GM18909 (cell line): ENCODE measurements around the gene SMIM8.
"Not testable (repeated sequence)": the region's sequence is repeated elsewhere in the genome, so short reads cannot be mapped to it uniquely, and the experiment has no call there.

Experiments used
- ATAC-seq: cut with Tn5 transposase; IDR thresholded peaks from one replicate; pipeline ENCODE4 v1.9.1; 2021; ENCODE audit warnings: mild to moderate bottlenecking; ENCODE audit not compliant: unreplicated experiment, poor library complexity

SMIM8 gene

GRCh38 chr6:87322304-87323212 lies at the start of gene SMIM8:
Gene SMIM8, plus strand, starts transcription at chr6:87322588. Its CDS starts 14,444 bp downstream, at chr6:87337032.
- ATAC-seq, result peak; percentile 100

- ATAC-seq, result no peak
These were observed 47.6 kb upstream of the SMIM8 start for GRCh38 chr6:87274660-87275274.

- ATAC-seq, result no peak
These were observed 45.8 kb upstream of the SMIM8 start for GRCh38 chr6:87276624-87277023.

- no peak for ATAC-seq
These were observed 45.3 kb upstream of the SMIM8 start for GRCh38 chr6:87277123-87277522.

GRCh38 chr6:87279196-87279595 lies 43.2 kb upstream of the SMIM8 start:
- no peak for ATAC-seq

- no peak for ATAC-seq
These were observed 41.0 kb upstream of the SMIM8 start for GRCh38 chr6:87281426-87281825.

- ATAC-seq, result no peak
These were observed 39.6 kb upstream of the SMIM8 start for GRCh38 chr6:87282743-87283142.

- ATAC-seq, result no peak
These were observed 38.9 kb upstream of the SMIM8 start for GRCh38 chr6:87283461-87283860.

GRCh38 chr6:87287251-87287650 lies 35.1 kb upstream of the SMIM8 start:
- ATAC-seq, result no peak

GRCh38 chr6:87289571-87289970 lies 32.8 kb upstream of the SMIM8 start:
- no peak for ATAC-seq

GRCh38 chr6:87291883-87292282 lies 30.5 kb upstream of the SMIM8 start:
- ATAC-seq, result no peak

- no peak for ATAC-seq
These were observed 28.9 kb upstream of the SMIM8 start for GRCh38 chr6:87293526-87293925.

- no peak for ATAC-seq
These were observed 25.3 kb upstream of the SMIM8 start for GRCh38 chr6:87297119-87297518.

- not testable (repeated sequence) for ATAC-seq
These were observed 21.1 kb upstream of the SMIM8 start for GRCh38 chr6:87301277-87301676.

GRCh38 chr6:87308970-87309369 lies 13.4 kb upstream of the SMIM8 start:
- ATAC-seq, result no peak

GRCh38 chr6:87312860-87313259 lies 9.5 kb upstream of the SMIM8 start:
- no peak for ATAC-seq

GRCh38 chr6:87315071-87315470 lies 7.3 kb upstream of the SMIM8 start:
- ATAC-seq, result no peak

- no peak for ATAC-seq
These were observed 3.0 kb upstream of the SMIM8 start for GRCh38 chr6:87319271-87319987.

GRCh38 chr6:87323880-87324279 lies 1.5 kb downstream of the SMIM8 start:
- not testable (repeated sequence) for ATAC-seq

- no peak for ATAC-seq
These were observed 8.6 kb downstream of the SMIM8 start for GRCh38 chr6:87330961-87331360.

GRCh38 chr6:87333033-87333432 lies 10.6 kb downstream of the SMIM8 start:
- no peak for ATAC-seq
